Skeletal muscle tissue (tissue), 4 donors: Measurements from ENCODE around the gene C21orf58. TPM values are rescaled to one million over a fixed set of nuclear protein-coding genes. Genes with fewer than 3 reads are reported as not detected.

Source experiments
- H3K27ac ChIP-seq: one replicate; pipeline ENCODE4 v1.7.0; 2013; ENCODE audit warnings: mild to moderate bottlenecking, low read depth, low read length, inconsistent platforms
- H3K27me3 ChIP-seq, 3 donors: one replicate each; pipeline ENCODE4 v1.7.0; 2013; ENCODE audit warnings: low read length in 3 of 3; ENCODE audit not compliant: control insufficient read depth in 3 of 3, insufficient read depth in 3 of 3
- H3K36me3 ChIP-seq, 3 donors: one replicate each; pipeline ENCODE4 v1.7.0; 2013; ENCODE audit warnings: low read length in 3 of 3; ENCODE audit not compliant: control insufficient read depth in 3 of 3, insufficient read depth in 3 of 3
- H3K4me1 ChIP-seq, 3 donors: one replicate each; pipeline ENCODE4 v1.7.0; 2013; ENCODE audit warnings: low read length in 3 of 3, mild to moderate bottlenecking in 3 of 3; ENCODE audit not compliant: control insufficient read depth in 3 of 3, insufficient read depth in 3 of 3
- H3K4me3 ChIP-seq, 3 donors: one replicate each; pipeline ENCODE4 v1.7.0; 2013; ENCODE audit warnings: low read length in 3 of 3
- H3K9ac ChIP-seq, 3 donors: one replicate each; pipeline ENCODE4 v1.7.0; 2013; ENCODE audit warnings: low read length in 3 of 3, mild to moderate bottlenecking in 3 of 3, moderate library complexity in 2 of 3, low read depth in 1 of 3
- H3K9me3 ChIP-seq, 3 donors: one replicate each; pipeline ENCODE4 v1.7.0; 2013; ENCODE audit warnings: low read length in 3 of 3; ENCODE audit not compliant: control insufficient read depth in 3 of 3
- total RNA-seq: library from RNA; depleted of rRNA; stranded (reverse); fragments of >200 nt; gene quantifications from one replicate; pipeline ENCODE4 v1.2.3, GENCODE V29; 2014
- donor health status: Osteomylitis.

Gene C21orf58
- total RNA-seq, 1 donor from 2014 or later, result 3.1 TPM

- peaks cover 52 to 77% (median 70%) of the 10 kb centered on the region in 3 donors for H3K36me3 ChIP-seq
- H3K27ac ChIP-seq, result no peak overlapping the region
- no peak overlapping the region for H3K4me3 ChIP-seq
- H3K9me3 ChIP-seq, result no peaks in the 10 kb centered on the region
- H3K9ac ChIP-seq, result no peak overlapping the region
- peaks cover 0 to 2% (median 0%) of the 10 kb centered on the region in 3 donors for H3K4me1 ChIP-seq
- no peaks in the 10 kb centered on the region for H3K27me3 ChIP-seq
These were observed 70.8 kb downstream of the C21orf58 start for GRCh38 chr21:46252840-46253239.

Other genes with a start within 250 kb of the C21orf58 start
- 459 TPM for gene COL6A2, start 225.8 kb downstream of the C21orf58 start, total RNA-seq
- gene FTCD, start 168.3 kb downstream of the C21orf58 start, total RNA-seq, result 0.52 TPM
- 1.6 TPM for gene SPATC1L, start 139.4 kb downstream of the C21orf58 start, total RNA-seq
- 14.1 TPM for gene LSS, start 95.1 kb downstream of the C21orf58 start, total RNA-seq
- 237 TPM for gene MCM3AP, start 38.3 kb downstream of the C21orf58 start, total RNA-seq
- 32.9 TPM for gene YBEY, start 37.5 kb downstream of the C21orf58 start, total RNA-seq
- gene PCNT, start 286 bp upstream of the C21orf58 start, total RNA-seq, result 42.8 TPM
- gene DIP2A, start 135.0 kb upstream of the C21orf58 start, total RNA-seq, result 23.5 TPM